GM19351 (cell line): ENCODE data around the gene SDHB.

Source experiments
- ATAC-seq: cut with Tn5 transposase; IDR thresholded peaks from one replicate; pipeline ENCODE4 v1.9.1; 2021; ENCODE audit warnings: mild to moderate bottlenecking, moderate library complexity; ENCODE audit not compliant: unreplicated experiment

The SDHB gene

GRCh38 chr1:16971341-16972188 is 82.3 kb downstream of the SDHB start:
- ATAC-seq = no peak

GRCh38 chr1:16970132-16970910 is 83.5 kb downstream of the SDHB start:
- no peak for ATAC-seq

GRCh38 chr1:16969651-16970050 is 84.2 kb downstream of the SDHB start:
- ATAC-seq = no peak

- no peak for ATAC-seq
Observed at GRCh38 chr1:16969057-16969611, 84.7 kb downstream of the SDHB start.
